Progenitor cell of endocrine pancreas (in vitro differentiated cells): ENCODE results near the gene MMP24. TPM values are rescaled to one million over a fixed set of nuclear protein-coding genes. Genes with fewer than 3 reads are reported as not detected.

Source experiments
- DNase-seq: peaks from one replicate; pipeline ENCODE4 v3.0.0; 2021; ENCODE audit warnings: low spot score; ENCODE audit not compliant: unreplicated experiment
- H3K27ac Mint-ChIP-seq: 2 replicates; pipeline ENCODE4 v1.8.0; 2021; ENCODE audit warnings: mild to moderate bottlenecking, moderate library complexity, mixed read lengths
- H3K27me3 Mint-ChIP-seq: 2 replicates; pipeline ENCODE4 v1.8.0; 2021; ENCODE audit warnings: mixed read lengths
- H3K36me3 Mint-ChIP-seq: 2 replicates; pipeline ENCODE4 v1.8.0; 2022; ENCODE audit warnings: mixed read lengths; ENCODE audit not compliant: insufficient read depth
- H3K4me1 Mint-ChIP-seq: 2 replicates; pipeline ENCODE4 v1.8.0; 2021; ENCODE audit warnings: low read depth, mixed read lengths
- H3K4me3 Mint-ChIP-seq: 2 replicates; pipeline ENCODE4 v1.8.0; 2021; ENCODE audit warnings: low read depth, mild to moderate bottlenecking, moderate library complexity, mixed read lengths
- H3K9me3 Mint-ChIP-seq: 2 replicates; pipeline ENCODE4 v1.8.0; 2021; ENCODE audit warnings: low read depth, mixed read lengths
- total RNA-seq: library from RNA; stranded (reverse); gene quantifications from 2 replicates; pipeline ENCODE4 v1.2.1, GENCODE V29; 2021
- TF ChIP-seq, protein P1 (sequence below): fragments of 200-600 bp; sonication (generic); IDR thresholded peaks from one replicate; pipeline ENCODE4 v1.5.0; 2021; ENCODE audit warnings: antibody characterized with exemption, mild to moderate bottlenecking; ENCODE audit not compliant: unreplicated experiment

The MMP24 gene
- total RNA-seq, 1 donor from 2014 or later, result 3.4 TPM

GRCh38 chr20:35294293-35294685 lies 67.8 kb downstream of the MMP24 start:
- Mint-ChIP-seq H3K9me3 (no peaks in the 10 kb centered on the region), H3K27ac (no peak overlapping the region), H3K27me3 (peaks cover 25% of the 10 kb centered on the region), H3K4me3 (no peak overlapping the region), H3K4me1 (peaks cover 19% of the 10 kb centered on the region), H3K36me3 (no peaks in the 10 kb centered on the region)
- TF ChIP-seq, protein P1, sequence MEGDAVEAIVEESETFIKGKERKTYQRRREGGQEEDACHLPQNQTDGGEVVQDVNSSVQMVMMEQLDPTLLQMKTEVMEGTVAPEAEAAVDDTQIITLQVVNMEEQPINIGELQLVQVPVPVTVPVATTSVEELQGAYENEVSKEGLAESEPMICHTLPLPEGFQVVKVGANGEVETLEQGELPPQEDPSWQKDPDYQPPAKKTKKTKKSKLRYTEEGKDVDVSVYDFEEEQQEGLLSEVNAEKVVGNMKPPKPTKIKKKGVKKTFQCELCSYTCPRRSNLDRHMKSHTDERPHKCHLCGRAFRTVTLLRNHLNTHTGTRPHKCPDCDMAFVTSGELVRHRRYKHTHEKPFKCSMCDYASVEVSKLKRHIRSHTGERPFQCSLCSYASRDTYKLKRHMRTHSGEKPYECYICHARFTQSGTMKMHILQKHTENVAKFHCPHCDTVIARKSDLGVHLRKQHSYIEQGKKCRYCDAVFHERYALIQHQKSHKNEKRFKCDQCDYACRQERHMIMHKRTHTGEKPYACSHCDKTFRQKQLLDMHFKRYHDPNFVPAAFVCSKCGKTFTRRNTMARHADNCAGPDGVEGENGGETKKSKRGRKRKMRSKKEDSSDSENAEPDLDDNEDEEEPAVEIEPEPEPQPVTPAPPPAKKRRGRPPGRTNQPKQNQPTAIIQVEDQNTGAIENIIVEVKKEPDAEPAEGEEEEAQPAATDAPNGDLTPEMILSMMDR, result no peak
- DNase-seq, result no peak

DNA sequence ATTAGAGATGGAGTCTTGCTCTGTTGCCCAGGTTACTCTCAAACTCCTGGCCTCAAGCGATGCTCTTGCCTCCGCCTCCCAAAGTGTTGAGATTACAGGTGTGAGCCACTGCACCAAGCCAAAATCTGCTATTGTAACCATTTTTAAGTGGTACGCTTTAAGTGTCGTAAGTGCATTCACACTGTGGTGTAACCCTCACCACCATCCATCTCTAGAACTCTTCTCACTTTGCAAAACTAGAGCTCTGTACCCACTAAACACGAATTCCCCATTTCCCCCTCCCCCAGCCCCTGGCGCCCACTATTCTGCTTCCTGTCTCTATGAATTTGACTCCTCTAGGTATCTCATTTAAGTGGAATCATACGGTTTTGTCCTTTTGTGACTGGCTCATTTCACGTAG lies 68.6 kb downstream of the MMP24 start:
- Mint-ChIP-seq H3K27ac (no peak overlapping the region), H3K27me3 (peaks cover 31% of the 10 kb centered on the region), H3K9me3 (no peaks in the 10 kb centered on the region), H3K4me1 (peaks cover 19% of the 10 kb centered on the region), H3K4me3 (no peak overlapping the region), H3K36me3 (no peaks in the 10 kb centered on the region)
- TF ChIP-seq, protein P1, result no peak
- DNase-seq, result no peak

DNA sequence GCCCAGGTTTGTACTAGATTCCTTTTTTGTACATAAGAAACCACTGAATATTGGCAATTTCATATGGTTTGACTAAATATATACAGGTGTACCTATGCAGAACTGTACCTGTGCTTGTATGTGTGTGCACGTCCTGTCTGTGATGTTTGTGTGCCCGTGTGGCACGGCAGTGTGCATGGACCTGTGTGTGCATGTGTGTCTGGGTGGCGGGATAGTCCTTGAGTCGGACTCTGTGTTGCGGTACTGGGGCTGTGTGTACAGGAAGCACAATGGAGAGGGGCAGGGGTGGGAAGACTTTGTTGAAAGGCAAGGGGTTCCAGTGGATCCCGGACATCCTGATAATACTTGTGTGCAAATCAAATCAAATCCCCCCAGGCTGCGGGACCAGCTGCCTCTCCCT lies 69.2 kb downstream of the MMP24 start:
- H3K36me3 Mint-ChIP-seq, result no peaks in the 10 kb centered on the region

DNA sequence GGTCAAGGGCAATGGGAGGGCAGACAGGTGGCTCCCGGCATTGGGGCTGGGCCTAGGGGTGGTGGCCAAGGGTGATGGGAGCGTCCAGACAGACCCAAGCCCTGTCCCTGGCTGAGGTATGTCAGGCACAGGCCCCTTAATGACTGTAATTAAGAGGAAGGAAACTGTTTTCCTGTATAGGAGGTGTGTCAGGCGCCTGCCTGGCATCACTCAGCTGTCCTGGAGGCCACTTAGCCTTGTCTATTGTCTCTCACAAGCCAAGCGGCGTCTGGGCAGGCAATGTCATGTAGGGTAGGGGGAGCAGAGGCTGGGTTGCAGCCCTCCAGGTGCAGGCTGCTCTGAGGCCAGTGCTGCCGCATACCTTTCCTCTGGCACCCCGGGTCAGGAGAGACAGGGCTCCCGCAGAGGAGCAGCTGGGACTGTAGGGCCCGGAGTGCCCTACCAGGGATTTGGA lies 69.6 kb downstream of the MMP24 start:
- Mint-ChIP-seq H3K4me1 (peaks cover 19% of the 10 kb centered on the region), H3K36me3 (no peaks in the 10 kb centered on the region), H3K27ac (no peak overlapping the region), H3K4me3 (no peak overlapping the region), H3K27me3 (peaks cover 28% of the 10 kb centered on the region), H3K9me3 (no peaks in the 10 kb centered on the region)
- no peak for DNase-seq
- TF ChIP-seq, protein P1, result no peak

More for the DNA sequence above, 69.2 kb downstream of the MMP24 start:
- Mint-ChIP-seq H3K4me1 (peaks cover 19% of the 10 kb centered on the region), H3K4me3 (no peak overlapping the region), H3K9me3 (no peaks in the 10 kb centered on the region), H3K27ac (no peak overlapping the region), H3K27me3 (peaks cover 31% of the 10 kb centered on the region)
- DNase-seq, result no peak
- TF ChIP-seq, protein P1, result no peak

- Mint-ChIP-seq H3K4me1 (peaks cover 23% of the 10 kb centered on the region), H3K27ac (no peak overlapping the region), H3K4me3 (no peak overlapping the region), H3K9me3 (no peaks in the 10 kb centered on the region), H3K27me3 (peaks cover 28% of the 10 kb centered on the region), H3K36me3 (no peaks in the 10 kb centered on the region)
- DNase-seq, result no peak
- TF ChIP-seq, protein P1, result no peak
Observed at GRCh38 chr20:35297155-35297554, 70.7 kb downstream of the MMP24 start.
